Pancreas (tissue), 10 donors: ENCODE results near the gene APH1B. TPM values are rescaled to one million over a fixed set of nuclear protein-coding genes. Genes with fewer than 3 reads are reported as not detected.

Experiments
- ATAC-seq, 4 donors: fragments of 200-7000 bp; cut with Tn5 transposase; one replicate each; pipeline versions ENCODE4 v1.8.0 to v1.9.1; 2020; ENCODE audit warnings: mild to moderate bottlenecking in 4 of 4, moderate library complexity in 4 of 4
- DNase-seq, 6 donors: peaks; one replicate each; pipeline ENCODE4 v3.0.0-alpha.2; 2020
- FAIRE-seq: peaks from 2 replicates; lab custom pipeline; 2012; peaks lifted over from hg19 to GRCh38; lab: Jason Lieb, UNC
- H3K27ac ChIP-seq, 4 donors: fragments of 200-600 bp; sonication (generic); 1 replicate in 3 of 4; 2 replicates in 1 of 4; pipeline versions ENCODE4 v1.5.0 to v1.8.0; 2020
- H3K27me3 ChIP-seq, 4 donors: fragments of 200-600 bp; one replicate each; pipeline ENCODE4 v1.8.0; 2021
- H3K36me3 ChIP-seq, 3 donors: fragments of 200-600 bp; sonication (generic) in 1 of 3; one replicate each; pipeline versions ENCODE4 v1.5.0 to v1.8.0; 2020 to 2021
- H3K4me1 ChIP-seq, 3 donors: fragments of 200-600 bp; one replicate each; pipeline ENCODE4 v1.8.0; 2021
- H3K4me3 ChIP-seq, 4 donors: fragments of 200-600 bp; sonication (generic) in 2 of 4; one replicate each; pipeline versions ENCODE4 v1.5.0 to v1.8.0; 2020 to 2021
- H3K9me3 ChIP-seq, 4 donors: fragments of 200-600 bp; one replicate each; pipeline ENCODE4 v1.8.0; 2021
- WGBS, 2 donors: extraction: QIAGEN DNeasy Blood & Tissue Kit; methylation state at CpG; one replicate each; pipeline ENCODE4 v1.1.7; 2013; 5-methylcytosine and 5-hydroxymethylcytosine counted together
- intact Hi-C, 3 donors: fragments of 100-400 bp; cut with DNase I; formaldehyde crosslinking; loops; one replicate each; pipeline versions ENCODE4 v1.11.1 to v1.14.2; 2022
- polyA plus RNA-seq, 2 donors: library from polyadenylated mRNA; stranded (reverse); fragments of 200-250 nt; gene quantifications; one replicate each; pipeline ENCODE4 v1.2.3, GENCODE V29; 2013
- total RNA-seq, 6 donors: library from RNA; stranded (reverse); fragmentation: NEBNext Ultra II Directional in 4 of 6; extraction: Animal tissue kit (Norgen Biotek cat#: 25700) in 4 of 6; gene quantifications; one replicate each; pipeline versions ENCODE4 v1.2.1 to v1.2.4, GENCODE V29; 2021 to 2023
- TF ChIP-seq, protein P1 (sequence below), 4 donors: fragments of 200-600 bp; sonication (generic) in 3 of 4; IDR thresholded peaks; one replicate each; pipeline versions ENCODE4 v1.5.0 to v1.8.0; 2021; ENCODE audit warnings: antibody characterized with exemption in 4 of 4
- donor health status: healthy with polysubstance abuse.
- donor health status: DM: no; HTN: no; CAD: no; lungs with moderate emphysema.
- donor health status: DM: no; HTN: no; CAD: no.
- donor health status: control.
- donor health status: control.
- donor health status: Bipolar disorder and iron deficiency.
- donor health status: DM: yes; HTN: yes; CAD: no.
- donor health status: DM: no; HTN: no; CAD: no.
- donor health status: DM: no; HTN: no; CAD: no.
- donor health status: DM: yes; HTN: yes; CAD: no.

Gene APH1B
- total and polyA plus RNA-seq, 8 donors = 3.1 to 11.7 (median 5.8) TPM

DNA sequence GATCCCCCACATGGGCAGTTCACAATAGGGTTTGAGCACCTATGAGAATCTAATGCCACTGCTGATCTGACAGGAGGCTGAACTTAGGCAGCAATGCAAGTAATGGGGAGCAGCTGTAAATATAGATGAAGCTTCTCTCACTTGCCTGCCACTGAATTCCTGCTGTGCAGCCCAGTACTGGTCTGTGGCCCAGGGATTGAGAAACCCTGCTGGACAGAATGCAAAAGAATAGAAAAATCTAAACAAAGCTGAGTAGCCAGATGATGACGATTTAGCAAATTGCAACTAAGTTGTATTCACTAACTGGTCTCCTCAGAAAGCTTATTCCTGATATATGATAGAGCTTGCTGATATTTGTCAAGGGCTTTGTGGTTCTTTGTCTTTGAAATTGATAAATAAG, 34.3 kb upstream of the APH1B start:
- no peaks in the 10 kb centered on the region for H3K36me3 ChIP-seq
- no peaks in the 10 kb centered on the region for H3K9me3 ChIP-seq
- TF ChIP-seq, protein P1, sequence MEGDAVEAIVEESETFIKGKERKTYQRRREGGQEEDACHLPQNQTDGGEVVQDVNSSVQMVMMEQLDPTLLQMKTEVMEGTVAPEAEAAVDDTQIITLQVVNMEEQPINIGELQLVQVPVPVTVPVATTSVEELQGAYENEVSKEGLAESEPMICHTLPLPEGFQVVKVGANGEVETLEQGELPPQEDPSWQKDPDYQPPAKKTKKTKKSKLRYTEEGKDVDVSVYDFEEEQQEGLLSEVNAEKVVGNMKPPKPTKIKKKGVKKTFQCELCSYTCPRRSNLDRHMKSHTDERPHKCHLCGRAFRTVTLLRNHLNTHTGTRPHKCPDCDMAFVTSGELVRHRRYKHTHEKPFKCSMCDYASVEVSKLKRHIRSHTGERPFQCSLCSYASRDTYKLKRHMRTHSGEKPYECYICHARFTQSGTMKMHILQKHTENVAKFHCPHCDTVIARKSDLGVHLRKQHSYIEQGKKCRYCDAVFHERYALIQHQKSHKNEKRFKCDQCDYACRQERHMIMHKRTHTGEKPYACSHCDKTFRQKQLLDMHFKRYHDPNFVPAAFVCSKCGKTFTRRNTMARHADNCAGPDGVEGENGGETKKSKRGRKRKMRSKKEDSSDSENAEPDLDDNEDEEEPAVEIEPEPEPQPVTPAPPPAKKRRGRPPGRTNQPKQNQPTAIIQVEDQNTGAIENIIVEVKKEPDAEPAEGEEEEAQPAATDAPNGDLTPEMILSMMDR (IDR thresholded peaks at IDR 0.05) = no peak
- no peaks in the 10 kb centered on the region for H3K27me3 ChIP-seq
- no peak overlapping the region for H3K27ac ChIP-seq
- H3K4me1 ChIP-seq = peaks cover 0 to 9% (median 0%) of the 10 kb centered on the region in 3 donors
- ATAC-seq (peak in 1 of 4 donors; percentile 44), FAIRE-seq (no peak), DNase-seq (no peak)
- no peak overlapping the region for H3K4me3 ChIP-seq
- intact Hi-C loops = no loop called here
- WGBS, 2 donors = 91 to 92% methylated on average over 1 of the region's 1 CpG

DNA sequence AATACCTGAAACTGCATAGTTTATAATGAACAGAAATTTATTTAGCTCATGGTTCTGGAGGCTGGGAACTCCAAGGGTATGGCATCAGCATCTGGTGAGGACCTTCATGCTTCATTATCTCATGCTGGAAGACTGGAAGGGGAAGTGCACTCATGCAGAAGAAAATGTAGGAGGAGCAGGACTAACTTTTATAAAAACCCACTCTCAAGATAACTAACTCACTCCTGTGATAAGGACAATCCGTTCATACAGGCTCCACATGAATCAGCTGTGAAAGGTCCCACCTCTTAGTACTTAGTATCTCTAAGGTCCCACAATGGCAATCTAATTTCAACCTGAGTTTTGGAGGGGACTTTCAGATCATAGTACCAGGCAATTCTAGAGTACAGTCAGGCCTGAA, 33.6 kb upstream of the APH1B start:
- H3K27ac ChIP-seq = peak overlapping the region in 2 of 4 donors; percentile 2 to 36
- no peaks in the 10 kb centered on the region for H3K36me3 ChIP-seq
- peaks cover 0 to 9% (median 0%) of the 10 kb centered on the region in 3 donors for H3K4me1 ChIP-seq
- ATAC-seq (no peak), DNase-seq (no peak), FAIRE-seq (no peak)
- H3K9me3 ChIP-seq = no peaks in the 10 kb centered on the region
- no peaks in the 10 kb centered on the region for H3K27me3 ChIP-seq
- H3K4me3 ChIP-seq = no peak overlapping the region
- intact Hi-C loops = no loop called here
- 52 to 55% methylated on average over 1 of the region's 1 CpG for WGBS, 2 donors
- TF ChIP-seq, protein P1 (IDR thresholded peaks at IDR 0.05) = no peak

DNA sequence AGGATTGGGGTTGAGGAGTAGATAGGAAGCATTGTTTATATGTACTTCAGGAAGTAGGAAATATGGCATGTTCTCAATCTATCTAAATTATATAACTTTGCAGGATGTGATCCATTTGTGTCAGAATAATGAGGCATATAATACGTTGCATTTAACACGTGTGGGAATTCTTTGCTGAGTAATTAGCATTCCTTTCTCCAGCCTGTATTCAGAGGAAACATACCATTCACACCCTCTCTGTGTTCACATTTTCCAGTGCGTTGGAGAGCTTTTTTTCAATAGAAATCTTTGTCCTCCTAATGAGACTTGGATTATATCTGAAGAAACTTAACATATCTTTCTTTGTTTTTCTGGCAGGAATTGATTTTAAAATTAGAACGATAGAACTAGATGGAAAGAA, 33.0 kb upstream of the APH1B start:
- intact Hi-C loops = no loop called here
- H3K36me3 ChIP-seq = no peaks in the 10 kb centered on the region
- peak overlapping the region in 2 of 4 donors; percentile 36 to 39 for H3K27ac ChIP-seq
- H3K4me1 ChIP-seq = peaks cover 0 to 9% (median 0%) of the 10 kb centered on the region in 3 donors
- H3K4me3 ChIP-seq = no peak overlapping the region
- no peaks in the 10 kb centered on the region for H3K27me3 ChIP-seq
- TF ChIP-seq, protein P1 (IDR thresholded peaks at IDR 0.05) = no peak
- no peaks in the 10 kb centered on the region for H3K9me3 ChIP-seq
- FAIRE-seq = no peak
- ATAC-seq = peak in 2 of 4 donors; percentile 55 to 59
- WGBS, 2 donors = 26 to 27% methylated on average over 4 of the region's 4 CpGs
- DNase-seq = no peak

DNA sequence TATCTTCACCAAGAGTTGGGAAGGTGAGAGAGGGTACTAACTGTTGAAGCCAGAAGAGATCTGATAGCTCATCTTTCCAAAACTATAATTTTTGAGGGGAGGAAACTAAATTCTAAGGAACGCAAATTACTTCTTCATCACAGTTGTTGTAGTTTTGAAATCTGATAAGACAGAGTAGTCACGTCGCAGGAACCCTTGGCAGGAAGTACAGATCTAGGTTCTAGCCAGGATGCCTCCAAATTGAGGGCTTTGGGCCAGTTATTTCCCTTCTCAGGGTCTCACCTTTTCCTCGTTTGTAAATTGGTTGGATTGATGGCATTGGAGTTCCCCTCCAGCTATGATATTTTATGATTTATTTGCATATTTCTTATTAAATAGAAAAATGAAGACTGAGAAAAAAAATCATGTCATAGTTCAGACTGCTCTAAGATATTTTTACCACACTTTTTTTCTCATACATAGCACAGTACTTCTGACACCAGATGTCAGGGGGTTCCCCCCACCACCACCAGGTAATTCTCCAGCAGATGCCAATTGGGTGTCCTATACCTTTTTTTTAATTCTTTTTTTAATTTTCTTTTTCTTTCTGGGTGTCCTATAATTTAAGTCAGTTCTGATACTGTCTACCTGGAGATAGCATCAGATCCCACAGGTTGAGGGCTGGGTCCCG, 32.3 kb upstream of the APH1B start:
- no peak for ATAC-seq
- H3K9me3 ChIP-seq = no peaks in the 10 kb centered on the region
- H3K4me3 ChIP-seq = no peak overlapping the region
- FAIRE-seq = no peak
- no peaks in the 10 kb centered on the region for H3K27me3 ChIP-seq
- peak overlapping the region in 2 of 4 donors; percentile 36 to 39 for H3K27ac ChIP-seq
- DNase-seq = no peak
- 57 to 69% methylated on average over 5 of the region's 5 CpGs for WGBS, 2 donors
- no peaks in the 10 kb centered on the region for H3K36me3 ChIP-seq
- intact Hi-C loops = no loop called here
- TF ChIP-seq, protein P1 (IDR thresholded peaks at IDR 0.05) = no peak
- peaks cover 0 to 9% (median 0%) of the 10 kb centered on the region in 3 donors for H3K4me1 ChIP-seq
